Fibroblast of lung (primary cell): ENCODE results near the gene EFEMP1. TPM values are rescaled to one million over a fixed set of nuclear protein-coding genes. Genes with fewer than 3 reads are reported as not detected.
"Not testable (repeated sequence)": the region's sequence is repeated elsewhere in the genome, so short reads cannot be mapped to it uniquely, and the experiment has no call there.

Experiments used
- DNase-seq, 2 donors: peaks; one replicate each; pipeline versions ENCODE4 v3.0.0 to v3.0.0-alpha.2; 2010; ENCODE audit warnings: low read depth in 2 of 2
- H2AFZ ChIP-seq: 2 replicates; pipeline ENCODE4 v1.5.1; 2012; ENCODE audit warnings: low read length, control low read depth, inconsistent platforms
- H3K27ac ChIP-seq: 2 replicates; pipeline ENCODE4 v1.5.1; 2011; ENCODE audit warnings: low read length, control low read depth; ENCODE audit not compliant: insufficient read depth
- H3K27me3 ChIP-seq: 2 replicates; pipeline ENCODE4 v1.5.1; 2011; ENCODE audit warnings: mild to moderate bottlenecking, low read length; ENCODE audit not compliant: control insufficient read depth, insufficient read depth
- H3K36me3 ChIP-seq: 2 replicates; pipeline ENCODE4 v1.5.1; 2011; ENCODE audit warnings: low read length; ENCODE audit not compliant: control insufficient read depth, insufficient read depth
- H3K4me1 ChIP-seq: 2 replicates; pipeline ENCODE4 v1.5.1; 2011; ENCODE audit warnings: low read length; ENCODE audit not compliant: control insufficient read depth, insufficient read depth; ENCODE audit errors: extremely low read depth
- H3K4me2 ChIP-seq: 2 replicates; pipeline ENCODE4 v1.5.1; 2011; ENCODE audit warnings: low read length, control low read depth; ENCODE audit not compliant: insufficient read depth; ENCODE audit errors: extremely low read depth
- H3K4me3 ChIP-seq, 4 experiments: fragments of 200-600 bp in 1 of 4; sonication (generic) in 1 of 4; replicated peaks in 1 of 4; 2 replicates each; pipeline ENCODE4 v1.5.1; 2011 to 2016; ENCODE audit warnings: low read length in 4 of 4, low read depth in 3 of 4, mild to moderate bottlenecking in 3 of 4, control low read depth in 2 of 4, inconsistent platforms in 1 of 4, mixed read lengths in 1 of 4; ENCODE audit not compliant: insufficient read depth in 1 of 4; ENCODE audit errors: control extremely low read depth in 1 of 4
- H3K79me2 ChIP-seq: 2 replicates; pipeline ENCODE4 v1.5.1; 2012; ENCODE audit warnings: mild to moderate bottlenecking, low read length, inconsistent platforms; ENCODE audit not compliant: control insufficient read depth, insufficient read depth
- H3K9ac ChIP-seq: 2 replicates; pipeline ENCODE4 v1.5.1; 2011; ENCODE audit warnings: mild to moderate bottlenecking, low read length, control low read depth; ENCODE audit not compliant: insufficient read depth
- H3K9me3 ChIP-seq: 2 replicates; pipeline ENCODE4 v1.5.1; 2012; ENCODE audit warnings: low read depth, low read length; ENCODE audit not compliant: control insufficient read depth, insufficient read depth
- H4K20me1 ChIP-seq: 2 replicates; pipeline ENCODE4 v1.5.1; 2011; ENCODE audit warnings: low read length; ENCODE audit not compliant: control insufficient read depth, insufficient read depth; ENCODE audit errors: extremely low read depth
- EZH2 ChIP-seq: IDR thresholded peaks from 2 replicates; pipeline ENCODE4 v1.5.1; 2012; ENCODE audit warnings: low read length, control low read depth, mild to moderate bottlenecking; ENCODE audit errors: missing control alignments
- polyA plus RNA-seq, 2 donors: library from polyadenylated mRNA; depleted of rRNA in 1 of 2; stranded (reverse) in 1 of 2; unstranded in 1 of 2; fragments of >200 nt; gene quantifications; 2 replicates each; pipeline ENCODE4 v1.2.1, GENCODE V29; 2011 to 2012; ENCODE audit warnings: missing spikeins in 1 of 2
- total RNA-seq: library from RNA; depleted of rRNA; stranded (reverse); fragments of >200 nt; gene quantifications from 2 replicates; pipeline ENCODE4 v1.2.1, GENCODE V29; 2014
- TF ChIP-seq, protein P1 (sequence below), 2 donors: IDR thresholded peaks in 1 of 2; conservative IDR thresholded peaks in 1 of 2; 1 replicate in 1 of 2; 2 replicates in 1 of 2; pipeline ENCODE4 v1.5.1; 2011 to 2012; ENCODE audit warnings: low read length in 2 of 2, control low read depth in 1 of 2, inconsistent platforms in 1 of 2, low read depth in 1 of 2, mild to moderate bottlenecking in 1 of 2

The EFEMP1 gene
- total and polyA plus RNA-seq, 2 donors (not counting 1 experiment from before 2014, with no cell fraction given), result 467 to 724 TPM

DNA sequence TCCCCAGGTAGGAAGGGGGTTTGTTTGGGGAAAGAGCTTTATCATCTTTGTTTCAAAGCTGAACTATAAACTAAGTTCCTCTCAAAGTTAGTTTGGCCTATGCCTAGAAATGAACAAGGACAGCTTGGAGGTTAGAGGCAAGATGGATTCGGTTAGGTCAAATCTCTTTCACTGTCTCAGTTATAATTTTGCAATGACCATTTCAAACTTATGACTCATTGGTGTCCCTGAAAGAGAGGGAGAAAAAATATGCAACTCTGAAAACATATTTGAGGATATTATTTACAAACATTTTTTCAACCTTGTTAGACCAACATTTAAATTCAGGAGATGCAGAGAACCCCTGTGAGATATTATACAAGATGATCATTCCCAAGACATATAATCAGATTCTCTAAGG, 95.7 kb downstream of the EFEMP1 start:
- Histone ChIP-seq H3K27ac (no peak overlapping the region), H3K36me3 (no peaks in the 10 kb centered on the region), H4K20me1 (no peaks in the 10 kb centered on the region)

DNA sequence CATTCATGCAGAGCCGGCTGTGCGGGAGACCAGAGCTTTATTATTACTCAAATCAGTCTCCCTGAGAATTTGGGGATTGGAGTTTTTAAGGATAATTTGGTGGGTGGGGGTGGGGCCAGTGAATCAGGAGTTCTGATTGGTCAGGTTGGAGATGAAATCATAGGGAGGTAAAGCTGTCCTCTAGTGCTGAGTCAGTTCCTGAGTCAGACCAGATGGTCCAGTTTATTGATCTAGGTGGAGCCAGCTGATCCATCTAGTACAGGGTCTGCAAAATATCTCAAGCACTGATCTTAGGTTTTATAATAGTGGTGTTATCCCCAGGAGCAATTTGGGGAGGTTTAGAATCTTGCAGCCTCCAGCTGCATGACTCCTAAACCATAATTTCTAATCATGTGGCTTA, 96.2 kb downstream of the EFEMP1 start:
- H3K79me2 ChIP-seq, H3K4me1 ChIP-seq: not testable (repeated sequence)

More for the DNA sequence above, 95.7 kb downstream of the EFEMP1 start:
- Histone ChIP-seq H3K27me3 (no peaks in the 10 kb centered on the region), H3K9me3 (no peaks in the 10 kb centered on the region), H3K4me2 (no peak overlapping the region), H3K4me1 (peaks cover 3% of the 10 kb centered on the region), H2AFZ (no peak overlapping the region), H3K4me3 (no peak overlapping the region), H3K9ac (no peak overlapping the region), H3K79me2 (no peaks in the 10 kb centered on the region)
- no peak for DNase-seq
- TF ChIP-seq, protein P1, sequence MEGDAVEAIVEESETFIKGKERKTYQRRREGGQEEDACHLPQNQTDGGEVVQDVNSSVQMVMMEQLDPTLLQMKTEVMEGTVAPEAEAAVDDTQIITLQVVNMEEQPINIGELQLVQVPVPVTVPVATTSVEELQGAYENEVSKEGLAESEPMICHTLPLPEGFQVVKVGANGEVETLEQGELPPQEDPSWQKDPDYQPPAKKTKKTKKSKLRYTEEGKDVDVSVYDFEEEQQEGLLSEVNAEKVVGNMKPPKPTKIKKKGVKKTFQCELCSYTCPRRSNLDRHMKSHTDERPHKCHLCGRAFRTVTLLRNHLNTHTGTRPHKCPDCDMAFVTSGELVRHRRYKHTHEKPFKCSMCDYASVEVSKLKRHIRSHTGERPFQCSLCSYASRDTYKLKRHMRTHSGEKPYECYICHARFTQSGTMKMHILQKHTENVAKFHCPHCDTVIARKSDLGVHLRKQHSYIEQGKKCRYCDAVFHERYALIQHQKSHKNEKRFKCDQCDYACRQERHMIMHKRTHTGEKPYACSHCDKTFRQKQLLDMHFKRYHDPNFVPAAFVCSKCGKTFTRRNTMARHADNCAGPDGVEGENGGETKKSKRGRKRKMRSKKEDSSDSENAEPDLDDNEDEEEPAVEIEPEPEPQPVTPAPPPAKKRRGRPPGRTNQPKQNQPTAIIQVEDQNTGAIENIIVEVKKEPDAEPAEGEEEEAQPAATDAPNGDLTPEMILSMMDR (conservative IDR thresholded peaks at IDR 0.05 in 1 of 2, IDR thresholded peaks at IDR 0.05 in 1 of 2; ENCODE audit: low read depth in 1 of 2, low read length in 2 of 2), result no peak
- no peak for TF ChIP-seq EZH2

DNA sequence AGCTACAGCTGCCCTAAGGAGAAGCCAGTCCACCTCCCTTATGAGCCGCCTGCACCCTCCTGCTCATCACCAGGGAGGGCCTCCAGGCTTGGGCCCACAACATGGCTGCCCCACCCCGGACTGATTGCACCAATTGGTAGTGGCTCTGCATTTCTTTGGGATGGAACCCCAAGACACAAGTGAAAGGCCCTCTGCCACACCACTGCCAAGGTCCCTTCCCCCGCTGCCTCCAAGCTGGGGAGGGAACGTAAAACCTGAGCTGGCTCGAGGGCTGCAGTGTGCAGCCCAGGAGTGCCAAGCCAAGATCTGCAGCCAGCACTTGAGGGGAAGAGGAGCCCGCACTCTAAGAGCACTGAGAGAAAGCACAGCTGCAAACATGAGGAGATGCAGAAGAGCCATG, 97.3 kb downstream of the EFEMP1 start:
- no peaks in the 10 kb centered on the region for H3K79me2 ChIP-seq
- H3K9ac ChIP-seq, result no peak overlapping the region
- H2AFZ ChIP-seq, result no peak overlapping the region
- no peaks in the 10 kb centered on the region for H3K36me3 ChIP-seq
- no peak for TF ChIP-seq EZH2
- TF ChIP-seq, protein P1 (conservative IDR thresholded peaks at IDR 0.05 in 1 of 2, IDR thresholded peaks at IDR 0.05 in 1 of 2; ENCODE audit: low read depth in 1 of 2, low read length in 2 of 2), result no peak
- no peak overlapping the region for H3K4me3 ChIP-seq
- peaks cover 3% of the 10 kb centered on the region for H3K4me1 ChIP-seq
- H3K4me2 ChIP-seq, result no peak overlapping the region
- DNase-seq, result no peak
- no peak overlapping the region for H3K27ac ChIP-seq
- no peaks in the 10 kb centered on the region for H3K27me3 ChIP-seq
- no peaks in the 10 kb centered on the region for H3K9me3 ChIP-seq
- no peaks in the 10 kb centered on the region for H4K20me1 ChIP-seq

More for the DNA sequence above, 96.2 kb downstream of the EFEMP1 start:
- not testable (repeated sequence) for H3K4me3 ChIP-seq, H3K4me2 ChIP-seq, H3K27ac ChIP-seq, H3K27me3 ChIP-seq, H3K9ac ChIP-seq, H3K9me3 ChIP-seq, H3K36me3 ChIP-seq, H4K20me1 ChIP-seq, H2AFZ ChIP-seq
- DNase-seq, result peak; percentile 33 to 41
